ENCODE data around the gene SECTM1. TPM values are rescaled to one million over a fixed set of nuclear protein-coding genes. Genes with fewer than 3 reads are reported as not detected.

Gene SECTM1
- polyA plus RNA-seq, 1 experiment, result 34.4 TPM

DNA sequence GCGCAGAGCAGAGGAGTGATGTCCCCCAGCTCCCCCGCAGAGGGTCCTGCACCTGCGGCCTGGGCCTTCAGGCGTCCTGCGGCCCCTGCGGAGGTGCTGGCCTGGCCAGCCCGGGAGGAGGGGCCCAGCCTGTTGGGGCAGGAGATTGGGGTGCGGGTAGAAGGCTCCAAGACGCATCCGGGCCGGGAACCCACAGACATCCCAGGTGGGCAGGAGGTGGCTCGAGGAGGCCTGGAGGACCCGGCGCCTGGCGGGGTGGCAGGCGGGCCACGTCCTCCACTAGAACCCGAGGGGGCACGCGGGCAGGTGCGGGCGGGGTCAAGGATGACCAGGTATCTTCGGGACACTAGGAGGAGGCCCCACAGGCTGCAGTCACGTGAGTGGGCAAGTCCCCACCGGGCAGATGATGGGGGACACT is 647 bp upstream of the SECTM1 start:
- H3K27me3 ChIP-seq (ENCODE audit: control insufficient read depth, insufficient read depth, low read length), result 0 out of 2 replicates have a peak, but pooled peaks cover 1% of the 10 kb centered on the region
- ChIA-PET POLR2A (interaction anchor here (0.6 kb wide), 1 partner anchor 23 kb away, joined by 6 read pairs; no protein-coding TSS in a partner anchor), CTCF (interaction anchor here (0.9 to 2.4 kb wide), 3 partner anchors 16 to 298 kb away, joined by 4 to 9 read pairs (median 8); no protein-coding TSS in a partner anchor)
- H3K36me3 ChIP-seq (ENCODE audit: control insufficient read depth, insufficient read depth, low read length), result no peaks in the 10 kb centered on the region; the same call in 1 of the 2 replicates
- TF ChIP-seq, protein P1, sequence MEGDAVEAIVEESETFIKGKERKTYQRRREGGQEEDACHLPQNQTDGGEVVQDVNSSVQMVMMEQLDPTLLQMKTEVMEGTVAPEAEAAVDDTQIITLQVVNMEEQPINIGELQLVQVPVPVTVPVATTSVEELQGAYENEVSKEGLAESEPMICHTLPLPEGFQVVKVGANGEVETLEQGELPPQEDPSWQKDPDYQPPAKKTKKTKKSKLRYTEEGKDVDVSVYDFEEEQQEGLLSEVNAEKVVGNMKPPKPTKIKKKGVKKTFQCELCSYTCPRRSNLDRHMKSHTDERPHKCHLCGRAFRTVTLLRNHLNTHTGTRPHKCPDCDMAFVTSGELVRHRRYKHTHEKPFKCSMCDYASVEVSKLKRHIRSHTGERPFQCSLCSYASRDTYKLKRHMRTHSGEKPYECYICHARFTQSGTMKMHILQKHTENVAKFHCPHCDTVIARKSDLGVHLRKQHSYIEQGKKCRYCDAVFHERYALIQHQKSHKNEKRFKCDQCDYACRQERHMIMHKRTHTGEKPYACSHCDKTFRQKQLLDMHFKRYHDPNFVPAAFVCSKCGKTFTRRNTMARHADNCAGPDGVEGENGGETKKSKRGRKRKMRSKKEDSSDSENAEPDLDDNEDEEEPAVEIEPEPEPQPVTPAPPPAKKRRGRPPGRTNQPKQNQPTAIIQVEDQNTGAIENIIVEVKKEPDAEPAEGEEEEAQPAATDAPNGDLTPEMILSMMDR (IDR thresholded peaks at IDR 0.05; ENCODE audit: insufficient read depth, low read depth, low read length), result no peak
- no peak for DNase-seq (ENCODE audit: low read depth)
- H3K4me3 ChIP-seq (ENCODE audit: low read depth, low read length), result peak overlapping the region; percentile 64

GRCh38 chr17:82332669-82333278 is 792 bp downstream of the SECTM1 start:
- ChIA-PET POLR2A (no interaction called here), CTCF (interaction anchor here (1.2 to 2.4 kb wide), 4 partner anchors 11 to 34 kb away, joined by 3 to 9 read pairs (median 7); no protein-coding TSS in a partner anchor)
- no peak for DNase-seq (ENCODE audit: low read depth)
- Histone ChIP-seq H3K4me3 (ENCODE audit: low read depth, low read length) (peak overlapping the region; percentile 64), H3K36me3 (ENCODE audit: control insufficient read depth, insufficient read depth, low read length) (no peaks in the 10 kb centered on the region; the same call in 1 of the 2 replicates), H3K27me3 (ENCODE audit: control insufficient read depth, insufficient read depth, low read length) (0 out of 2 replicates have a peak, but pooled peaks cover 1% of the 10 kb centered on the region)
- TF ChIP-seq, protein P1 (IDR thresholded peaks at IDR 0.05; ENCODE audit: insufficient read depth, low read depth, low read length), result no peak

GRCh38 chr17:82331345-82331939 is 2.1 kb downstream of the SECTM1 start:
- TF ChIP-seq, protein P1 (IDR thresholded peaks at IDR 0.05; ENCODE audit: insufficient read depth, low read depth, low read length), result no peak
- ChIA-PET CTCF (interaction anchor here (1.7 to 2.7 kb wide), 3 partner anchors 10 to 33 kb away, joined by 4 to 10 read pairs (median 8); no protein-coding TSS in a partner anchor), POLR2A (no interaction called here)
- 0 out of 2 replicates have a peak, but pooled peaks cover 1% of the 10 kb centered on the region for H3K27me3 ChIP-seq (ENCODE audit: control insufficient read depth, insufficient read depth, low read length)
- H3K4me3 ChIP-seq (ENCODE audit: low read depth, low read length), result no peak overlapping the region
- DNase-seq (ENCODE audit: low read depth), result no peak
- H3K36me3 ChIP-seq (ENCODE audit: control insufficient read depth, insufficient read depth, low read length), result no peaks in the 10 kb centered on the region; the same call in 1 of the 2 replicates

GRCh38 chr17:82330322-82331239 is 3.0 kb downstream of the SECTM1 start:
- no peak for DNase-seq (ENCODE audit: low read depth)
- TF ChIP-seq, protein P1 (IDR thresholded peaks at IDR 0.05; ENCODE audit: insufficient read depth, low read depth, low read length), result peak; percentile 18; the same call in 1 of the 2 replicates
- Histone ChIP-seq H3K27me3 (ENCODE audit: control insufficient read depth, insufficient read depth, low read length) (0 out of 2 replicates have a peak, but pooled peaks cover 1% of the 10 kb centered on the region), H3K4me3 (ENCODE audit: low read depth, low read length) (no peak overlapping the region), H3K36me3 (ENCODE audit: control insufficient read depth, insufficient read depth, low read length) (no peaks in the 10 kb centered on the region; the same call in 1 of the 2 replicates)
- POLR2A ChIA-PET, result no interaction called here
- CTCF ChIA-PET, result interaction anchor here (1.1 to 2.7 kb wide), 4 partner anchors 9 to 32 kb away, joined by 3 to 10 read pairs (median 6); no protein-coding TSS in a partner anchor

Measured in BJ (cell line).